ENCODE measurements around the gene B3GNT5. TPM values are rescaled to one million over a fixed set of nuclear protein-coding genes. Genes with fewer than 3 reads are reported as not detected.

The B3GNT5 gene
- total and polyA plus RNA-seq, 2 donors (not counting 3 experiments of a cell fraction or from before 2014, with no cell fraction given): 4.1 to 25.6 TPM

DNA sequence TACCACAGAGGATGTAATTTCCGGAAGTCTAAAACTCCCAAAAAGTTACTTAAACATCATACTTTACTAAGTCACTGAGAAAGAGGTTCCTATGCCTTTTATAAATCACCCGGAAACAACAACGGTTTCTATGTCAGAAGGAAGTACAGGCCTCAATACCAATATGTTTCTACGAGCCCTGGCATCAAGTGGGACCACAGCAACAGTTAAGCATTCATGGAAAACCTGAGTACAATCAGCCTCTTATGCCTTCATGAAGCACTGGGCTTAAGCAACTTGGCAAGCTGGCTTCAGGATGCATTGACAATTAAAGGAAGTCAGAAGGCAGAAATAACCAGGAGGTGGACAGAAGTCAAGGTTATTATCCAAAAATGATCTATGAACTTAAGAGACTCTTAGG is 19.1 kb upstream of the B3GNT5 start:
- Histone ChIP-seq H3K27me3 (ENCODE audit: control insufficient read depth in 2 of 2, insufficient read depth in 2 of 2, low read length in 2 of 2) (peaks cover 0 to 3% of the 10 kb centered on the region in 2 experiments), H3K4me2 (ENCODE audit: insufficient read depth, low read length) (no peak overlapping the region), H3K4me1 (ENCODE audit: control insufficient read depth, extremely low read depth, insufficient read depth, low read length) (peaks cover 3% of the 10 kb centered on the region), H3K79me2 (ENCODE audit: control insufficient read depth, insufficient read depth, low read length) (no peaks in the 10 kb centered on the region), H3K9me3 (replicated peaks; ENCODE audit: control insufficient read depth, insufficient read depth, low read length) (no peaks in the 10 kb centered on the region), H4K20me1 (replicated peaks; ENCODE audit: control insufficient read depth, extremely low read depth, insufficient read depth, low read length) (no peaks in the 10 kb centered on the region), H3K36me3 (ENCODE audit: control insufficient read depth in 2 of 2, extremely low read depth in 1 of 2, insufficient read depth in 2 of 2, low read length in 2 of 2) (no peaks in the 10 kb centered on the region), H3K27ac (ENCODE audit: insufficient read depth, low read depth, low read length) (no peak overlapping the region), H2AFZ (ENCODE audit: low read depth, low read length) (peak overlapping the region; percentile 51), H3K9ac (replicated peaks; ENCODE audit: extremely low read depth, insufficient read depth, low read length) (no peak overlapping the region), H3K4me3 (replicated peaks in 1 of 3; ENCODE audit: insufficient read depth in 1 of 3, low read depth in 1 of 3, low read length in 3 of 3) (no peak overlapping the region), H3K9me1 (replicated peaks; ENCODE audit: control insufficient read depth, extremely low read depth, insufficient read depth, low read length) (no peaks in the 10 kb centered on the region)
- CTCF ChIA-PET: interaction anchor here (0.9 kb wide), 1 partner anchor 148 kb away, joined by 3 read pairs; no protein-coding TSS in a partner anchor
- DNase-seq (ENCODE audit: low read depth, low spot score) (peak; percentile 81), FAIRE-seq (peak; percentile 80)
- BruUV-seq (replicated peaks): no TSS peak
- intact Hi-C loops (cut with micrococcal nuclease): loop anchor here (5.0 kb wide), 1 partner anchor 47 kb away; no protein-coding TSS in a partner anchor
- POLR2A ChIA-PET: no interaction called here
- dilution Hi-C loops (cut with MboI; ENCODE audit: extremely low pct_ligation_motif_present, low sequenced_read_pairs): no loop called here
- TF ChIP-seq GATA2 (IDR thresholded peaks at IDR 0.05; ENCODE audit: insufficient read depth, insufficient read length, low read depth, low read length) (no peak), POLR2A (IDR thresholded peaks at IDR 0.05; ENCODE audit: low read depth, low read length) (no peak), FOS (IDR thresholded peaks at IDR 0.05; ENCODE audit: borderline replicate concordance, insufficient read depth, low read length) (no peak), EZH2 (IDR thresholded peaks at IDR 0.05; ENCODE audit: borderline replicate concordance, low read depth, low read length, severe bottlenecking) (no peak), JUN (IDR thresholded peaks at IDR 0.05; ENCODE audit: borderline replicate concordance, insufficient read depth, insufficient read length, low read depth) (no peak), MYC (IDR thresholded peaks at IDR 0.05; ENCODE audit: low read depth, low read length) (no peak), CTCF (IDR thresholded peaks at IDR 0.05; ENCODE audit: extremely low read depth in 1 of 2, insufficient read depth in 1 of 2, low read depth in 1 of 2, low read length in 2 of 2) (no peak), POLR2AphosphoS5 (IDR thresholded peaks at IDR 0.05; ENCODE audit: insufficient read depth, low read depth, low read length) (no peak), MAX (IDR thresholded peaks at IDR 0.05; ENCODE audit: insufficient read depth, insufficient read length) (no peak)
